ENCODE results near the gene DUSP22. TPM values are rescaled to one million over a fixed set of nuclear protein-coding genes. Genes with fewer than 3 reads are reported as not detected.
"Not testable (repeated sequence)": the region's sequence is repeated elsewhere in the genome, so short reads cannot be mapped to it uniquely, and the experiment has no call there.

DUSP22 gene
- polyA plus RNA-seq, 10 donors = 23.0 to 30.0 (median 26.7) TPM

GRCh38 chr6:323730-324088 is 31.4 kb downstream of the DUSP22 start:
- DNase-seq = no peak

GRCh38 chr6:324116-324728 is 31.9 kb downstream of the DUSP22 start:
- no peak for DNase-seq

- no peak for DNase-seq
Observed at GRCh38 chr6:324729-325125, 32.4 kb downstream of the DUSP22 start.

GRCh38 chr6:325161-325860 is 33.0 kb downstream of the DUSP22 start:
- not testable (repeated sequence) for DNase-seq

GRCh38 chr6:326066-326465 is 33.8 kb downstream of the DUSP22 start:
- DNase-seq = not testable (repeated sequence)

GRCh38 chr6:326896-327537 is 34.7 kb downstream of the DUSP22 start:
- DNase-seq = no peak

- DNase-seq = no peak
Observed at GRCh38 chr6:327538-328116, 35.3 kb downstream of the DUSP22 start.

- DNase-seq = peak; percentile 44 to 81 (median 60)
Observed at GRCh38 chr6:328136-328670, 35.9 kb downstream of the DUSP22 start.

GRCh38 chr6:328924-329323 is 36.6 kb downstream of the DUSP22 start:
- no peak for DNase-seq

- peak in 2 of 3 donors; percentile 42 to 57 for DNase-seq
Observed at GRCh38 chr6:329888-330691, 37.8 kb downstream of the DUSP22 start.

GRCh38 chr6:330948-331347 is 38.7 kb downstream of the DUSP22 start:
- DNase-seq = no peak

- DNase-seq = no peak
Observed at GRCh38 chr6:331622-332521, 39.6 kb downstream of the DUSP22 start.

- no peak for DNase-seq
Observed at GRCh38 chr6:332671-333070, 40.4 kb downstream of the DUSP22 start.

- no peak for DNase-seq
Observed at GRCh38 chr6:333379-334002, 41.2 kb downstream of the DUSP22 start.

GRCh38 chr6:334536-335510 is 42.5 kb downstream of the DUSP22 start:
- no peak for DNase-seq

GRCh38 chr6:335572-335971 is 43.3 kb downstream of the DUSP22 start:
- no peak for DNase-seq

- DNase-seq = no peak
Observed at GRCh38 chr6:336159-337114, 44.1 kb downstream of the DUSP22 start.

Data from muscle of back (tissue), 11 donors.